Measurements from ENCODE around the gene CACNA1G.

The CACNA1G gene

GRCh38 chr17:50672831-50673551 is 112.5 kb downstream of the CACNA1G start:
- Histone ChIP-seq H3K79me2 (ENCODE audit: control insufficient read depth, low read length) (no peaks in the 10 kb centered on the region), H3K36me3 (ENCODE audit: control insufficient read depth, low read length) (no peaks in the 10 kb centered on the region), H3K9me2 (replicated peaks; ENCODE audit: control insufficient read depth, low read length) (no peaks in the 10 kb centered on the region), H3F3A (ENCODE audit: control insufficient read depth, insufficient read depth) (no peaks in the 10 kb centered on the region), H4K20me1 (ENCODE audit: control insufficient read depth, insufficient read depth, low read depth, low read length) (no peaks in the 10 kb centered on the region), H3K27me3 (ENCODE audit: control insufficient read depth, low read length) (no peaks in the 10 kb centered on the region), H3K4me1 (ENCODE audit: control insufficient read depth, low read length) (no peaks in the 10 kb centered on the region), H3K9me3 (ENCODE audit: control insufficient read depth, insufficient read depth, low read length) (no peaks in the 10 kb centered on the region), H3K27ac (ENCODE audit: low read depth, low read length) (no peak overlapping the region), H3K4me3 (ENCODE audit: low read length) (no peak overlapping the region), H3K4me2 (ENCODE audit: low read length) (no peak overlapping the region)
- no peak for TF ChIP-seq CTCF (IDR thresholded peaks at IDR 0.05; ENCODE audit: low read depth, low read length, poor library complexity, severe bottlenecking)
- no peak for TF ChIP-seq EZH2phosphoT487 (IDR thresholded peaks at IDR 0.05; ENCODE audit: borderline replicate concordance, low read length)

- Histone ChIP-seq H3K9me2 (replicated peaks; ENCODE audit: control insufficient read depth, low read length) (no peaks in the 10 kb centered on the region), H3K27ac (ENCODE audit: low read depth, low read length) (no peak overlapping the region), H3K27me3 (ENCODE audit: control insufficient read depth, low read length) (peaks cover 6% of the 10 kb centered on the region), H3K36me3 (ENCODE audit: control insufficient read depth, low read length) (no peaks in the 10 kb centered on the region), H3F3A (ENCODE audit: control insufficient read depth, insufficient read depth) (no peaks in the 10 kb centered on the region), H3K4me1 (ENCODE audit: control insufficient read depth, low read length) (no peaks in the 10 kb centered on the region), H4K20me1 (ENCODE audit: control insufficient read depth, insufficient read depth, low read depth, low read length) (no peaks in the 10 kb centered on the region), H3K79me2 (ENCODE audit: control insufficient read depth, low read length) (no peaks in the 10 kb centered on the region), H3K9me3 (ENCODE audit: control insufficient read depth, insufficient read depth, low read length) (no peaks in the 10 kb centered on the region), H3K4me2 (ENCODE audit: low read length) (no peak overlapping the region), H3K4me3 (ENCODE audit: low read length) (no peak overlapping the region)
- TF ChIP-seq CTCF (IDR thresholded peaks at IDR 0.05; ENCODE audit: low read depth, low read length, poor library complexity, severe bottlenecking) (no peak), EZH2phosphoT487 (IDR thresholded peaks at IDR 0.05; ENCODE audit: borderline replicate concordance, low read length) (no peak)
Measured at GRCh38 chr17:50675190-50675589, 114.7 kb downstream of the CACNA1G start.

DNA sequence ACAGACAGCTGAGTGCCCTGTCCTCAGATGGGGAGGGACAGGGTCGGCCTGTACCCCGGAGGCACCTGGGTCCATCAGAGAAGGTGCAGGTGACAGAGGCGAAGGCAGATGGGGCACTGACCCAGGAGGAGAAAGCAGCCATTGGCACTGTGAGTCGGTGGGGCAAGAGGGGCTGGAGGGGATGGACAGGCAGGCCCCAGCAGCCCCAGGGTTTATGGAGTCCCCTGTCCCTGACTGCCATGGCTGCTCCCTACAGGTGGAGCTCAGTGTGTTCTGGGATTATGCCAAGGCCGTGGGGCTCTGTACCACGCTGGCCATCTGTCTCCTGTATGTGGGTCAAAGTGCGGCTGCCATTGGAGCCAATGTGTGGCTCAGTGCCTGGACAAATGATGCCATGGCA is 115.1 kb downstream of the CACNA1G start:
- peaks cover 11% of the 10 kb centered on the region for H3K27me3 ChIP-seq (ENCODE audit: control insufficient read depth, low read length)
- no peak overlapping the region for H3K27ac ChIP-seq (ENCODE audit: low read depth, low read length)
- H3K4me3 ChIP-seq (ENCODE audit: low read length) = no peak overlapping the region
- H3K9me2 ChIP-seq (replicated peaks; ENCODE audit: control insufficient read depth, low read length) = no peaks in the 10 kb centered on the region
- no peaks in the 10 kb centered on the region for H3K36me3 ChIP-seq (ENCODE audit: control insufficient read depth, low read length)
- no peaks in the 10 kb centered on the region for H3K79me2 ChIP-seq (ENCODE audit: control insufficient read depth, low read length)
- no peaks in the 10 kb centered on the region for H3F3A ChIP-seq (ENCODE audit: control insufficient read depth, insufficient read depth)
- no peak overlapping the region for H3K4me2 ChIP-seq (ENCODE audit: low read length)
- H3K9me3 ChIP-seq (ENCODE audit: control insufficient read depth, insufficient read depth, low read length) = no peaks in the 10 kb centered on the region
- H4K20me1 ChIP-seq (ENCODE audit: control insufficient read depth, insufficient read depth, low read depth, low read length) = no peaks in the 10 kb centered on the region
- H3K4me1 ChIP-seq (ENCODE audit: control insufficient read depth, low read length) = no peaks in the 10 kb centered on the region
- no peak for TF ChIP-seq CTCF (IDR thresholded peaks at IDR 0.05; ENCODE audit: low read depth, low read length, poor library complexity, severe bottlenecking)
- TF ChIP-seq EZH2phosphoT487 (IDR thresholded peaks at IDR 0.05; ENCODE audit: borderline replicate concordance, low read length) = no peak
